Ovary (tissue), 9 donors: ENCODE results near the gene BICD2. TPM values are rescaled to one million over a fixed set of nuclear protein-coding genes. Genes with fewer than 3 reads are reported as not detected.

Experiments used
- DNase-seq, 5 donors: peaks; one replicate each; pipeline ENCODE4 v3.0.0-alpha.2; 2019 to 2020
- H3K27ac ChIP-seq, 2 donors: fragments of 200-600 bp; one replicate each; pipeline versions ENCODE4 v1.5.1 to v1.8.0; 2019 to 2022
- H3K27me3 ChIP-seq: fragments of 200-600 bp; one replicate; pipeline ENCODE4 v1.8.0; 2022
- H3K36me3 ChIP-seq: fragments of 200-600 bp; sonication (generic); one replicate; pipeline ENCODE4 v1.5.1; 2019
- H3K4me1 ChIP-seq: one replicate; pipeline ENCODE4 v1.8.1; 2013; ENCODE audit warnings: mild to moderate bottlenecking, moderate library complexity; ENCODE audit not compliant: insufficient read depth
- H3K4me3 ChIP-seq: fragments of 200-600 bp; sonication (generic); one replicate; pipeline ENCODE4 v1.5.1; 2017
- H3K9me3 ChIP-seq, 2 donors: fragments of 200-600 bp in 1 of 2; sonication (generic) in 1 of 2; one replicate each; pipeline versions ENCODE4 v1.5.1 to v1.8.1; 2013 to 2019; ENCODE audit warnings: mild to moderate bottlenecking in 1 of 2, moderate library complexity in 1 of 2
- EP300 ChIP-seq: sonication (generic); formaldehyde crosslinking; IDR thresholded peaks from one replicate; pipeline ENCODE4 v1.6.1; 2017; ENCODE audit warnings: antibody characterized with exemption
- POLR2A ChIP-seq: fragments of 450-650 bp; IDR thresholded peaks from one replicate; pipeline ENCODE4 v1.6.1; 2017; ENCODE audit warnings: antibody characterized with exemption, mild to moderate bottlenecking, moderate library complexity
- WGBS, 3 donors: extraction: QIAGEN DNeasy Blood & Tissue Kit in 1 of 3; methylation state at CpG; one replicate each; pipeline versions ENCODE4 v1.1.5 to v1.1.7; 2013 to 2017; 5-methylcytosine and 5-hydroxymethylcytosine counted together
- intact Hi-C, 4 donors: fragments of 100-400 bp; cut with DNase I; formaldehyde crosslinking; loops; one replicate each; pipeline versions ENCODE4 v1.11.0 to v1.15.1; 2022 to 2023
- polyA plus RNA-seq, 2 donors: library from polyadenylated mRNA; stranded (reverse); fragments of 200-250 nt in 1 of 2; fragments of 350-450 nt in 1 of 2; fragmentation: Illumina TruSeq in 1 of 2; extraction: RNeasy Lipid Tissue Mini Kit (QIAGEN cat#74804) in 1 of 2; gene quantifications; one replicate each; pipeline ENCODE4 v1.2.3, GENCODE V29; 2013 to 2014
- total RNA-seq, 7 donors: library from RNA; depleted of rRNA in 2 of 7; stranded (reverse); fragments of >200 nt in 2 of 7; fragmentation: NEBNext Ultra II Directional in 3 of 7; extraction: Animal tissue kit (Norgen Biotek cat#: 25700) in 3 of 7; gene quantifications; one replicate each; pipeline versions ENCODE4 v1.1.0 to v1.2.4, GENCODE V29; 2016 to 2023
- TF ChIP-seq, protein P1 (sequence below), 3 donors: fragments of 450-650 bp in 2 of 3; fragments of 200-600 bp in 1 of 3; IDR thresholded peaks; one replicate each; pipeline versions ENCODE4 v1.5.1 to v1.8.0; 2016 to 2022; ENCODE audit warnings: antibody characterized with exemption in 3 of 3, mild to moderate bottlenecking in 1 of 3
- donor health status: DM: no; HTN: no; CAD: no; lungs with moderate emphysema.
- donor health status: DM: no; HTN: no; CAD: no.
- donor health status: Bipolar disorder and iron deficiency.
- donor health status: DM: yes; HTN: yes; CAD: no.
- donor health status: DM: no; HTN: no; CAD: no.
- donor health status: DM: yes; HTN: yes; CAD: no.

The BICD2 gene
- total and polyA plus RNA-seq, 9 donors, result 13.9 to 28.7 (median 20.6) TPM

DNA sequence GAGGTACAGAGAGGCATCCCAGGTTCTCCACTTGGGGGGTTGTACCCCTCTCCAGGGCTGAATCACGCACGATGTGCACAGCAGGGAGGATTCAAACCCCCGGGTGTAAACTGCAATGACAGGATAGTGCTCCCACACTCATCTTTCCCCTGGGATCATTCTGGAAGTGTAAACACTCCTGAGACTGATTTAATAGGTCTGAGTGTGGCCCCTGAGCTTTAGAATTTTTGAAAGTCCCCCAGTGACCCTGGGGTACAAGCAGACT lies 16.5 kb downstream of the BICD2 start:
- Histone ChIP-seq H3K27me3 (no peaks in the 10 kb centered on the region), H3K36me3 (no peaks in the 10 kb centered on the region), H3K27ac (no peak overlapping the region), H3K4me1 (peaks cover 26% of the 10 kb centered on the region), H3K4me3 (no peak overlapping the region), H3K9me3 (no peaks in the 10 kb centered on the region)
- DNase-seq, result no peak
- 50 to 67% (median 51%) methylated on average over 3 of the region's 3 CpGs for WGBS, 3 donors
- TF ChIP-seq EP300 (no peak), POLR2A (no peak)
- TF ChIP-seq, protein P1, sequence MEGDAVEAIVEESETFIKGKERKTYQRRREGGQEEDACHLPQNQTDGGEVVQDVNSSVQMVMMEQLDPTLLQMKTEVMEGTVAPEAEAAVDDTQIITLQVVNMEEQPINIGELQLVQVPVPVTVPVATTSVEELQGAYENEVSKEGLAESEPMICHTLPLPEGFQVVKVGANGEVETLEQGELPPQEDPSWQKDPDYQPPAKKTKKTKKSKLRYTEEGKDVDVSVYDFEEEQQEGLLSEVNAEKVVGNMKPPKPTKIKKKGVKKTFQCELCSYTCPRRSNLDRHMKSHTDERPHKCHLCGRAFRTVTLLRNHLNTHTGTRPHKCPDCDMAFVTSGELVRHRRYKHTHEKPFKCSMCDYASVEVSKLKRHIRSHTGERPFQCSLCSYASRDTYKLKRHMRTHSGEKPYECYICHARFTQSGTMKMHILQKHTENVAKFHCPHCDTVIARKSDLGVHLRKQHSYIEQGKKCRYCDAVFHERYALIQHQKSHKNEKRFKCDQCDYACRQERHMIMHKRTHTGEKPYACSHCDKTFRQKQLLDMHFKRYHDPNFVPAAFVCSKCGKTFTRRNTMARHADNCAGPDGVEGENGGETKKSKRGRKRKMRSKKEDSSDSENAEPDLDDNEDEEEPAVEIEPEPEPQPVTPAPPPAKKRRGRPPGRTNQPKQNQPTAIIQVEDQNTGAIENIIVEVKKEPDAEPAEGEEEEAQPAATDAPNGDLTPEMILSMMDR (IDR thresholded peaks at IDR 0.05), result no peak
- intact Hi-C loops, result no loop called here

DNA sequence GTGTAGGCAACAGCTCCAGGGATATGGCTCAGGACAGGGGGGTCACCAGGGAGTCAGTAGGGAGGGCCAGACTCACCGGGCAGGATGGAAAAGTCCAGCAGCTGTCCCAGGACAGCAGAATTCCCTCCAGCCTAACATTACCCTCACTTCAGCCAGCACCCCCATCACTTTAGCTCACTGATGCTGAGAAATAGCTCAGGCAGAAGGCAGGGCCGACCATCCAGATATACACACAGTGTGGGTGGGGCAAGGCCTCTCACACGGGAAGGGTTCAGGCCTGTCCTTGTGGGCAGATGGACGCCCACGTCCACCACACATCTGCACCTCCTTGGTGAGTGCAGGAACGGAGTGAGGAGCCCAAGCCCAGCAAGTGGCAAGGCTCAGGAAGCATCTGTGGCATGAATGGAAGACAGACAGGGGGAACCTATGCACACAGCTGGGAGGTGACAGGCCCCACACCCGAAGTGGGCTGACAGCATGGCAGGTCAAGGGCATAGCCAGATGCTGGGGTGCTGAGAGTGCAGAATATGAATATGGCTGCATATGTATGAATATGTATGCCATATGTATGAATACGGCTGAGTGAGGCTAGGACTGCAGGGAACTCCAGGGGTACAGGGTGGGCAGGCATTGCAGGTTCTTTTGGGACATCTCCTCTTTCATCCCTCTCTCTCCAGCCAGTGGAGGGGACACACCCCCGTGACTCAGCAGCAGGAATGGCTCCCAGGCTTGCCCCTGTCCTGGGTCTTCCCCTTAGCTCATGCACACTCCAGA lies 17.0 kb downstream of the BICD2 start:
- Histone ChIP-seq H3K27ac (no peak overlapping the region), H3K27me3 (no peaks in the 10 kb centered on the region), H3K9me3 (no peaks in the 10 kb centered on the region), H3K4me1 (peaks cover 26% of the 10 kb centered on the region), H3K36me3 (no peaks in the 10 kb centered on the region), H3K4me3 (no peak overlapping the region)
- WGBS, 3 donors, result 51 to 58% (median 56%) methylated on average over 9 of the region's 9 CpGs
- DNase-seq, result peak in 1 of 5 donors; percentile 16
- intact Hi-C loops, result no loop called here
- TF ChIP-seq, protein P1 (IDR thresholded peaks at IDR 0.05), result no peak
- TF ChIP-seq EP300 (no peak), POLR2A (no peak)

DNA sequence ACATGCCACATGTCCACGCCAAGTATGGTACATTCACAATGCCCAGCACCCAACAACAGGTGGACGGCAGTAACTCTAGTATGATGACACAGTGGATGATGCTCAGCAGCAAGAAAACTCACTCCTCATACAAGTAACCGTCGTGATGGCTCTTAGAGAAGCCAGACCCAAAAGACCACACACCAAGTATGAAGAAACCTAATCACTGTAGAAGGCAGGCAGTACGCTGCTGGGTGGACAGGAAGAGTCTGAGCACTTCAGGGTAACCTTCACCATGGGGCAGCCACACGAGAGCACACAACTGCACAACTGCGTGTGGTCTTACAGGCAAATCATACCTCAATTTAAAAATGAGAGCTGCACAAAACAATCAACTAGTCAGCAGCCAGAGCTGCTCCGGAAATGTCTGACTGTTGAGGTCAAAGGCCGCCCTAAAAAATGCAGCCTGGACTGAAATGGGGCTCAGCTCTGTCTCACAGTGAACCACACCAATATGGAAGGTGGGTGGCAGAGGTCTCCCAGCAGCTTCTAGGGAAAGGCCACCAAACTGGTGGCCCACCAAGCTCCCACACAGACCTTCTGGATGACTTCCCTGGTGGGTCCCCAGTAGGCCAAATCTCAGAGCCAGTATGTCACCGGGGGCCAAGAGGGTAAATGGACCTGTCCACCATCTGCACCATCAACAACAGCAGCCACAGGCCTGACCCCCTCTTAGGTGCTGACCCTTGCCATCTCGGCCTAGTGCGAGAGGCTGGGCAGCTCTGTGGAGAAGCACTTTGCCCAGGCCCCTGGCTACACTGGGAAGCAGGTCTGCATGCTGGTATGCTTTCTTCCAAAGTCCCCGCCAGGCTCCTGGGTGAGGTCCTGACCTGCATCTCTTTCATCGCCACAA lies 17.8 kb downstream of the BICD2 start:
- Histone ChIP-seq H3K4me1 (peaks cover 26% of the 10 kb centered on the region), H3K36me3 (no peaks in the 10 kb centered on the region), H3K9me3 (no peaks in the 10 kb centered on the region), H3K27ac (no peak overlapping the region), H3K27me3 (no peaks in the 10 kb centered on the region), H3K4me3 (no peak overlapping the region)
- WGBS, 3 donors, result 51 to 59% (median 57%) methylated on average over 11 to 14 of the region's 14 CpGs
- DNase-seq, result peak in 1 of 5 donors; percentile 12
- intact Hi-C loops, result no loop called here
- TF ChIP-seq, protein P1 (IDR thresholded peaks at IDR 0.05), result no peak
- TF ChIP-seq EP300, result no peak
- no peak for TF ChIP-seq POLR2A

DNA sequence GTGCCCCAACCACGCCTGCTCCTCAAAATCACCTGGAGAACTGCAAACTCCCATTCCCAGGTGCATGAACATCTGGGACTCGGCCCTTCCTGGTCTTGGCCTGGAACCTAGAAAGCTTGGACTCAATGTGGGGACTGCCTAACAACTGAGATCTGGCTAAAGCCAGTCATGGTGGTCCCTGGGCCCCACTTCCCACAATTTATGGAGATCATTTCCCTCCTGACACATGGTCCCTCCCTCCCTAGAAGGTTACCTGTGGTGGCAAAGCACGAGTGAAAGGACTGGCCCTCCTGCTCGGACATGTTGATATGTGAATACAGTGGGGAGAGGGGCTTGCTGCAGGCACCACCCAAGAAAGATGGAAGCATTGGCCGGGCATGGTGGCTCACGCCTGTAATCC lies 18.8 kb downstream of the BICD2 start:
- Histone ChIP-seq H3K36me3 (no peaks in the 10 kb centered on the region), H3K4me1 (peaks cover 28% of the 10 kb centered on the region), H3K27ac (no peak overlapping the region), H3K27me3 (no peaks in the 10 kb centered on the region), H3K4me3 (no peak overlapping the region), H3K9me3 (no peaks in the 10 kb centered on the region)
- peak in 1 of 5 donors; percentile 11 for DNase-seq
- intact Hi-C loops, result no loop called here
- WGBS, 3 donors, result 81 to 91% (median 90%) methylated on average over 6 of the region's 6 CpGs
- TF ChIP-seq, protein P1 (IDR thresholded peaks at IDR 0.05), result no peak
- TF ChIP-seq POLR2A (no peak), EP300 (no peak)
